Nucleus accumbens (tissue), 56 donors: ENCODE measurements around the gene OXER1.
A peak's percentile ranks its signal among the peaks of the same experiment; 100 is the strongest.

Source experiments
- DNase-seq, 56 donors: peaks; one replicate each; lab custom pipeline; 2025; lab: John Stamatoyannopoulos, UW

The OXER1 gene

DNA sequence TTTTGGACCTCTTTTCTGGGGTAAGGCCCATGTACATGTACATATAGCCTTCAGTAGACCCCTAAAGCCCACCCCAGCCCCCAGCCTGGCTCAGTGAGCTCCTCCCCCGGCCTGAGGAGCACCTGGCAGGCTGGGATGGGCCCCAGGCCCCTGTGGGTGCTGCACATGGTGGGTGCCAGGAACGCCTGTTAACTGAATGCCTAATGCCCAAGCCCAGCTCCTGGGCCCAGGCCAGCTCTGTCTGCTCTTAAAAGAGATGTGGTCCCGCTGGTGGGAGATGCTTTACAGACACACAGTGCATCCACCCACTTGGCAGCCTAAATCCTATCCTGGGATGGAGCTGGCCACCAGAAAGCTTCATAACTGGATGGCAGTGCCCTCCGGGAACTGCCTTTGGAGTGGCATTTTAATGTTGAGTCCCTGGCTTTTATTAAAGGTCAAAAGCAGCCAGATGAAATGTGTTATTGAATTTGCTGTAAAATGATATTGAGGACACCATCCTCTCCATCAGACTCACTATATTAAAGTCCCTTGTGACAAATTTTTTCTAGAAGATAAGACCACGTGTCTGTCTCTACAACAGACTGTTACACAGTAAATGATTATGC lies 7.7 kb upstream of the OXER1 start:
- DNase-seq = no peak

GRCh38 chr2:42770288-42771131 lies 6.6 kb upstream of the OXER1 start:
- DNase-seq = peak in 4 of 56 donors; percentile 6 to 38 (median 30)

- DNase-seq = no peak
These were observed 5.8 kb upstream of the OXER1 start for GRCh38 chr2:42769583-42770287.

GRCh38 chr2:42768706-42769256 lies 4.8 kb upstream of the OXER1 start:
- DNase-seq = no peak

DNA sequence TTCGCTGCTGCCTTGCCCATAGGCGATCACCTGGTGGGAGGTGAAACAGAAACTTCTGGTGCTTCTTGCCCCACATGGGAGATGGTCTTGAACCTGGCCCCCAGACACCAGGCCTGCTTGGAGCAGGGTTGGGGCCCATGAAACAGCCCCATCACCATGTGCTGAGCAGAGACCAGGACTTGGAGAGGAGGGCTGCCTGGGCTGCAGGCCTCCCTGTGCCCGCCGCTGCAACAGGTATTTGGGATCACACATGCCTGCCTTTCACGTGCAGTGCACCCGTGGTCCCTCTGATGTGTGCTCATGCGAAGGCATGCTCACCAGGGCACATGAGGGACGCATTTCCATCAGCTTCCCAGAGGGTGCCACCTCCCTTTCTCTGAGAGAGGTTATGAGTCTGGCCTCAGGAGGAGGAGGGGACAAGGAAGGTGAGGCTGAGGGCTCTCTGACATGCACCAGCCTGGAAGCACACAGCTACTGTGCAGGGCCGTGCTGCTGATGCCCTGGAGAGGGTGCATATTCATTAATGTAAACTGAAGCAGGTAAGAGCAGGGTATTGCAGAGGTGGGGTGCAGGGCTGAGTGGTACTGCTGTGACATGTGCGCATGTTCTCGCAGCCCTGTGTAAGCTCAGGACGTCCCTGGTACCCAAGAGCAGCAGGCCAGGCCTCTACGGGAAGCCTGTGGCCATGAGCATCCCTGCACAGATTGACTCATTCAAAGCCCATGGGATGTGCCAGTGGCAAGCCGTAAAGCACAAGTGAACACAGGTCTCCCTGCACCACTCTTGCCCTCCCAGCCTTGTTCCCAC lies 4.2 kb upstream of the OXER1 start:
- DNase-seq = no peak

DNA sequence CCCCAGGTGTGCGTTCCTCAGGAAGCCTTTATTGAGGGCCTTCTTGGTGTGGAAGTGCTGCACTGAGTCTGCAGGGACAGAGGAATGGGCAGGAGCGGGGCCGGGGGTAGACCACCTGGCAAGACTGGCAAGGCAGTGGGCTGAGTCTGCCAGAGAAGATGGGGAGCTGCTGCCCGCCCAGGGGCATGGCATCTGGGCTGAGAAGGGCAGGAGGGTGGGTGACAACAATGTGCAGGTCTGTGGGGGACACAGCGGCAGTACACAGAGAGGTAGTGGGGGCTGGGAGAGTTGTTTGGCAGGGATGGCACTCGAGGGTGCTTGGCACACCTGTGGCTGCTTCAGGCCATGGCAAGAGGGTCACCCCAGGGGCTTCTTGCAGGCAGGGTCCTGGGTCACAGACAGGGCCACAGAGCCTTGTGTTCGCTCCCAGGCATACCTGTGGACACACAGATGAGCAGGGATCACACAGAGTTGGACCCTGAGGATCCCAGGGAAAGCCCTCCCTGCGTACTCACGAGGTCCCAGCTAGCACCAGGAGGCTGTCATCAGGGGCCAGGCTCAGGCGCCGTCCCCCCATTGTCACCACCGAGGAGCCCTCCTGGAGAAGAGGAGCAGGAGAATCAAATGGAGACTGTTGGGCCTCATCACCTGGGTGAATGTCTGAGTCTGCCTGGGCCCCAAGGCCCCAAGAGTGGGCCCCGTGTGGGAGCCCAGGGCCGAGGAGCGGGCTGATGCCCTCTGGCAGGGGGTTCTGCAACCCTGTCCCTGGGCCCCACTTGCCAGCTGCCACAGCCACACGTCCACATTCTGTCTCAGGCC lies 3.4 kb upstream of the OXER1 start:
- no peak for DNase-seq

DNA sequence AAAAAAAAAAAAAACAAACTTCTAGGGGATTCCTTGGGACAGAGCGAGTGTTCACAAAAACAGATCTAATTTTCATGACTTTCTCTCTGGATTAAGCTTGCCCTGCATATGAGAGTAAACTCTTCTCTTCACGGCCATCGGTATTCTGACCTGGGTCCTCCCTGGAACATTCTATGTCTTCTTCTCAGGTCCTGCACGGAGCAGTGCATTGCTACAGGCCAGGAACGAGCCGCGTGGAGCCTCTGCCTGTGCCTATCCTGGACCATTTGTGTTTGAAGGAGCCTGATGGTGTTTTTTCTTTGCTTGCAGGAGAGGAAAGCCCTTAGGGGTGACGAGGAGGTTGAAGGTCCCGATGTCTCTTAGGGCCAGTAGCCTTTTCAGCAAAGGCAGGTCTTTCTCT lies 1.8 kb upstream of the OXER1 start:
- DNase-seq = no peak

- DNase-seq = no peak
These were observed 966 bp upstream of the OXER1 start for GRCh38 chr2:42764901-42765300.

- no peak for DNase-seq
These were observed 821 bp downstream of the OXER1 start for GRCh38 chr2:42762823-42763804.

DNA sequence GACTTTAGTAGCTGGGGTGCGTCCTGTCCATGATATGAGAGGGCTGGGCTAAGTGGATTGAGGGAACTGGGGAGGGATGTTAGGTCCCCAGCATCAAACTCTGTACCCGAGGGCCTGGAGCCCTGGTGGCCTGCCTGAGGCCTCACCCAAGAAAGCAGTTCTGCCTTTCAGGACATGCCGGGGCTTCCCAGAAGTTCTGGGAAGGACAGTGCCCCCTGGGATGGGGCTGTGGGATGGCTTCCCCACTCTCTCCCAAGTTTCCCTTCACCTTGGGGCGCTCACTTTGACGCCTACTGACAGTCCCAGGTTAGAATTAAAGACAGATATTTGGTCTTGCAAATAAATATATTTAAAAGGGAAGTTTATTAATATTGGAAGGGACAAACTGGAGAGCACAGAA lies 1.8 kb downstream of the OXER1 start:
- DNase-seq = no peak

GRCh38 chr2:42761554-42761953 lies 2.4 kb downstream of the OXER1 start:
- no peak for DNase-seq

- no peak for DNase-seq
These were observed 5.2 kb downstream of the OXER1 start for GRCh38 chr2:42758751-42759150.

DNA sequence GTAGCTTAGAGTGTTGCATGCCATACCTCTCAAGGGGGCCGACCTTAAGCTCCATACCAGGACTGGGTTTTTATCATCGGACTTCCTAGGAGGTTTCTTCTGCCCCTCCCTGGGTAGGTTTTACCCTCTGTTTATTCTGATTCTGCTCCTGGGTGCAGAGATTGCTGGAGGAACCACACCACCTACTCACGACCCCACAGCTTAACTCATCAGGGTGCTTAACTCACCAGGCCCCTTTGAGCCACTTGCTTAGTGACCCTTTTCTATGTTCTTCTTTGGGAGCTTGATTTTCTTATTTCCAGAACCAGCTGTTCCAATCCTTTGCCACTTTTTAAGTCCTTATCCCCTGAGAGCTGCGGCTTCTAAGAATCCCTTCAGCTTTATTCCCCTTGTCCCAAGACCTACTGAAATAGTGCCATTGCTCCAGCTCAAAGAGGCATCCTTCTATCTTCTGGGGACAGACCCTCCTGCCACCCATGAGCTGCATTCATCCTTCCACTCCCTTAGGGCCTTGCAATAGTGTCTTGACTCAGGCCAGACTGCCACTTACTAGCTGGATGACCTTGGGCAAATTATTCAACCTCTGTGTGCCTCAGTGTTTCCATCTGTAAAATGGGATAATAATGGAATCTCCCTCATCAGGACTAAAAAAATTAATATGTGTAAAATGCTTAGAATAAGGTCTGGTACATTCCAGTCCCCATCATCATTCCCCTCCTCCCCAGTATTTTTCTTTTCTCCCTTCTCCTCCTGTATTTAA lies 5.8 kb downstream of the OXER1 start:
- DNase-seq = no peak

DNA sequence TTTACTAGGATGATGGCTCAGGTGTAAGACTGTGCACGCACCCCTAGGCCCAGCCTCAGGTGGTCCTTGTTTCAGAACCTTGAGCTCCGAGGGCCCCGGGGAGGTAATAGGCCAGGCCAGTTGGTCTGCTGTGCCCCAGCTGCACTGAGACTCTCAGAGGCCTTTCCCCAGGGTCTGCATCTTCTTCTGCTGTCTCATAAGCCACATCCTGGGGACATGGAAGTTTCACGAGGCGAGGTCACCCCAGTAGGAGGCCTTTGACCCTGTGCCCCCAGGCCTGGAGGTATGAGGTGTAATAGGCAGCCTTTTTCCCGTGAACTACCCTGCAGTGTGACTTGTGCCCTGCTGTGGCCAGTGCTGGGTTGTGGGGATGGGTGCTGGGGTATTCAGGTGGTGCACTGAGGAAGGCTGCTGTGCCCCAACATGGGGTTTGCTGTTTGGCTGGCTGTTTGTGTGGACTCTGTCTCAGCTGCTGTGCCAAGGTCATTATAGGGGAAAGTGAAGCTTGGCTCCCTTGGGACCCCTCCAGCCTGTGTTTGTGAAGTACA lies 6.9 kb downstream of the OXER1 start:
- no peak for DNase-seq

DNA sequence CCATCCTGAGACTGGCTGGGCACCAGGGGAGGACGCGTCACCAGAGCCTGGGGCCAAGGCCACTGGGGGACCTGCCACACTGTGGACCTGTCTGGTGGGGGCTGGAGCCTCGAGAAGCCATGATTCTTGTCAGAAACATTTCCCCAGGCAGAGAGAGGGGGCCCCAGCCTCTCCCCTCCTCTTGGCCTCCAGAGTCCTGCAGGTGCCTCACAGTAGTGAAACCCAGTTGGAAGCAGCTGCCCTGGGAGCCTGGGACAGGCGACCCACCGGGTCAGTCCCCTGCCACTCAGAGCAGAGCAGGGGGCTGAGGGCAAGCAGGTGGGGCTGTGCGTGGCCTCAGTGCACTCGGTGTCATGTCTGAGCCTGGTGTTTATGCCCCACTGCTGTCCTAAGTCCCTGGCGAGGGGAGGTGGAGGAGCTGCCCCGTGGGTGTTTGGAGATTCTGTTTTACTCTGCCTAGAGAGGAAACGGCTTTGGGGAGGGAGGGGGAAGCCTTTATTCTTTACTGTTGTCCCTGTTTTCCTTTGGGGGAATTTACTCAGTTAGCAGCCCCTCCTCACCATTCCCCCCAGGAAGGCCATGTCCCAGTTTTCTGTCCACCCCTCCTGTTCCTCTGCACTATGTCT lies 7.7 kb downstream of the OXER1 start:
- DNase-seq = no peak

GRCh38 chr2:42755191-42755880 lies 8.6 kb downstream of the OXER1 start:
- peak in 1 of 56 donors; percentile 15 for DNase-seq
